ENCODE results near the gene CALD1.

CALD1 gene

GRCh38 chr7:134813663-134814396 is 34.4 kb downstream of the CALD1 start:
- no peak for DNase-seq (ENCODE audit: low spot score in 2 of 2)
- no peaks in the 10 kb centered on the region for H3K9me3 ChIP-seq
- no peaks in the 10 kb centered on the region; the same call in 1 of the 2 replicates for H3K36me3 ChIP-seq (replicated peaks)
- no peaks in the 10 kb centered on the region for H3K27me3 ChIP-seq (ENCODE audit: low read depth)
- in situ Hi-C loops (cut with MboI; ENCODE audit: low sequenced_read_pairs): no loop called here
- H3K4me1 ChIP-seq: no peaks in the 10 kb centered on the region; the same call in none of the 2 replicates
- no peak overlapping the region for H3K4me3 ChIP-seq

DNA sequence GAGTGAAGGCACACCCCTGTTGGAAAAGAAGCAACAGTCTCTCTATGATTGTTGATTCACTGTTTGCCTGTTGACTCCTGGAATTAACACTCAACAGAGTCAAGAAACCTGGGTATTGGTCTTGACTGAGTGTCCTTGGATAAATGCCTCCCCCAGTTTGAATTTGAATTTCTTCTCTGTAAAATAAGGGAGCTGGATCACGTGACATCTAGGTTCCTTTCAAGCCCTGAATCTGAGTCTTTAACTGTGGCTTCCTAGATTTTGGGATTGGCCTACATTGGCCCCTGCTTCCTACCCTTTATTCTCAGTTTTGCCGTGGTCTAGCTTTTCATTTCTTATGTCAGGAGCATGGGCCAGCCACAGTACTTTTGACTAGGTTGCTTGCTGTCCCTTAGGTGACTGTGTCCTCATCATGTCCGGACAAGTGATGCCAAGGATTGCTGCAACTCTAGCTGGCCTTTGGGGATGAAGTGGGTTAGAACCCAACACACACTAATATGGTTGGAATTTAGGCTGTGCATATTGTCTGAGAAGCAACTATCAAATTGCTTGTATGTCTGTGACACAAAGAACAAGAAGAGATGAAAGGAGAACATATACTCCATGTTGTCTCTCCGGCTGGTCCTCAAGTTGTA is 35.4 kb downstream of the CALD1 start:
- DNase-seq (ENCODE audit: low spot score in 2 of 2): no peak
- in situ Hi-C loops (cut with MboI; ENCODE audit: low sequenced_read_pairs): no loop called here
- H3K4me1 ChIP-seq: no peaks in the 10 kb centered on the region; the same call in 1 of the 2 replicates
- no peaks in the 10 kb centered on the region for H3K27me3 ChIP-seq (ENCODE audit: low read depth)
- H3K36me3 ChIP-seq (replicated peaks): no peaks in the 10 kb centered on the region; the same call in 1 of the 2 replicates
- H3K4me3 ChIP-seq: no peak overlapping the region
- H3K9me3 ChIP-seq: no peaks in the 10 kb centered on the region

DNA sequence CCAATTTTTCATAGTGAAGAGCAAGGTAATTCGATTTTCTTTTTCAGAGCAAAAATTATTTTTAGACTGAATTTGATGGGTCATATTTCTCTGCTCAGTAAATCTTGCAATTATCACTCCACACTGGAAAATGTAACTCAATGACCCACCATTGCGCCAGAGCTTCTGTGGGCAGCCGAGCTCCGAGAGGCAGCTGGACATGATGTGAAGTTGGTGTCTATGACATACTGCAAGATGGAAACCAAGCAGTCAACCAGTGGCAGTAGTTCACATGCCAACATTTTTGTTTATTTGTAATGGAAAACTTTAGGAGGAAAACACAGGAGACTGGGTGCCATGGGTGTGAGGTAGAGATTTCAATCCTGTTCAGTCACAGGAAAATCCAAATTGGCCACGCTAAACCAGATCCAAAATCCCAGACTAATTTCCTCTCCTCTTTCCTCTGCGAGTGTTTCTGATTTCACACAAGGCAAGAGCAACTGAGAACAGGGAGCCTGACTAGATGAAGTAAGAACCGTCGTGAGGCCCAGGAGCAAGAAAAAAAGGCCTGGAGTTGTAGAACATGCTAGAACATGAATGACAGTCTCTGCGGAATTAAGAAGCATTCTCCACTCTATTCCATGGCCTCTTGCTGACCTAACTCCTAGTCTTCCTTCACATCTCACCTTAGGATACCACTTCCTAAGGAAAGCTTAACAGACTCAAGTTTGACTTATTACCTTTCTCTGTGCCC is 39.3 kb downstream of the CALD1 start:
- Histone ChIP-seq H3K4me3 (no peak overlapping the region), H3K36me3 (replicated peaks) (no peaks in the 10 kb centered on the region), H3K9me3 (no peaks in the 10 kb centered on the region), H3K4me1 (peaks cover 6% of the 10 kb centered on the region), H3K27me3 (ENCODE audit: low read depth) (no peaks in the 10 kb centered on the region)
- in situ Hi-C loops (cut with MboI; ENCODE audit: low sequenced_read_pairs): no loop called here
- DNase-seq (ENCODE audit: low spot score in 2 of 2): no peak

- DNase-seq (ENCODE audit: low spot score in 2 of 2): no peak
- Histone ChIP-seq H3K27me3 (ENCODE audit: low read depth) (no peaks in the 10 kb centered on the region), H3K4me3 (no peak overlapping the region), H3K9me3 (no peaks in the 10 kb centered on the region), H3K4me1 (peaks cover 8% of the 10 kb centered on the region), H3K36me3 (replicated peaks) (no peaks in the 10 kb centered on the region)
- in situ Hi-C loops (cut with MboI; ENCODE audit: low sequenced_read_pairs): no loop called here
Measured at GRCh38 chr7:134819401-134819800, 40.0 kb downstream of the CALD1 start.

DNA sequence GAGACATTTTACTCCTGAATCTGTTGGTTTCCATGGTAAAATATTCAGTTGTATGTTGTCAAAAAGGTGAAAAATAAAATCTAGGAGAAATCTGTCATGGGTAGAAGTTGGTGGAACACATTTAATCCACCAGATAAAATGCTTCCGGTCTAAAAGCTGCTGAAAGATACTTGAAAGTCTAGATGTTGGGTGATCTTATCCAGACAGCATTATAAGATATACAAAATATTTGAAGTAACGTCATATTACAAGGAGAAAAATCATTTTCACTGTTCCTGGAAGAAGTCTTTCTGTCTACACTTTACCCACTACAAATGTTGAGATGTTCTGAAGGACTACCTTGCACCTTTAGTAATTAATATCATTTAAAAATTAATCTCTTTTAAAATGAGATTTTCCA is 40.9 kb downstream of the CALD1 start:
- Histone ChIP-seq H3K9me3 (no peaks in the 10 kb centered on the region), H3K27me3 (ENCODE audit: low read depth) (no peaks in the 10 kb centered on the region), H3K36me3 (replicated peaks) (no peaks in the 10 kb centered on the region), H3K4me3 (no peak overlapping the region), H3K4me1 (peaks cover 8% of the 10 kb centered on the region)
- no peak for DNase-seq (ENCODE audit: low spot score in 2 of 2)
- in situ Hi-C loops (cut with MboI; ENCODE audit: low sequenced_read_pairs): no loop called here

GRCh38 chr7:134820778-134821177 is 41.3 kb downstream of the CALD1 start:
- no peak for DNase-seq (ENCODE audit: low spot score in 2 of 2)
- H3K4me3 ChIP-seq: no peak overlapping the region
- no peaks in the 10 kb centered on the region for H3K36me3 ChIP-seq (replicated peaks)
- in situ Hi-C loops (cut with MboI; ENCODE audit: low sequenced_read_pairs): no loop called here
- H3K27me3 ChIP-seq (ENCODE audit: low read depth): no peaks in the 10 kb centered on the region
- no peaks in the 10 kb centered on the region for H3K9me3 ChIP-seq
- peaks cover 8% of the 10 kb centered on the region for H3K4me1 ChIP-seq

GRCh38 chr7:134823400-134823799 is 44.0 kb downstream of the CALD1 start:
- no peak for DNase-seq (ENCODE audit: low spot score in 2 of 2)
- Histone ChIP-seq H3K4me1 (peaks cover 8% of the 10 kb centered on the region), H3K27me3 (ENCODE audit: low read depth) (no peaks in the 10 kb centered on the region), H3K4me3 (no peak overlapping the region), H3K9me3 (no peaks in the 10 kb centered on the region), H3K36me3 (replicated peaks) (no peaks in the 10 kb centered on the region)
- in situ Hi-C loops (cut with MboI; ENCODE audit: low sequenced_read_pairs): no loop called here

DNA sequence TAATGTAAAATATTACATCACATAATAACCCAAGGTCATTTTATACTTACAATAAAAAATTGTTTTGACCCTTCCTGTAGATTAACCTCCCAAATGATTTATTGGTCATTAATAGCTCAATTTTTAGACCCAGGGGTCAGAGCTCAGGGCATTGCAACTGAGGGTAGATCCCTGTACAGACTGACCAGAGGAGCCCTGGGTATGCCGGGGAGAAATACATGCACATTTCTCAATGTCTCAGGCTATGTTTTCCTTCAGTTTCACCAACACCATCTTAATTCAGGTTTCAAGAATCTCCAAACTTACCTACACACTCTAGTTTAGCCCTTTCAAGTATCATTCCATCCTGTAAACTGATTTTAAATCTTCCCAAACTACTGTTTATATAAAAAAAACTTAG is 46.2 kb downstream of the CALD1 start:
- H3K36me3 ChIP-seq (replicated peaks): no peaks in the 10 kb centered on the region
- in situ Hi-C loops (cut with MboI; ENCODE audit: low sequenced_read_pairs): no loop called here
- H3K27me3 ChIP-seq (ENCODE audit: low read depth): no peaks in the 10 kb centered on the region
- H3K4me3 ChIP-seq: no peak overlapping the region
- H3K9me3 ChIP-seq: no peaks in the 10 kb centered on the region
- H3K4me1 ChIP-seq: peaks cover 8% of the 10 kb centered on the region
- DNase-seq (ENCODE audit: low spot score in 2 of 2): no peak

GRCh38 chr7:134826105-134826504 is 46.7 kb downstream of the CALD1 start:
- no peak overlapping the region for H3K4me3 ChIP-seq
- no peaks in the 10 kb centered on the region for H3K9me3 ChIP-seq
- DNase-seq (ENCODE audit: low spot score in 2 of 2): no peak
- H3K36me3 ChIP-seq (replicated peaks): no peaks in the 10 kb centered on the region
- peaks cover 8% of the 10 kb centered on the region for H3K4me1 ChIP-seq
- H3K27me3 ChIP-seq (ENCODE audit: low read depth): no peaks in the 10 kb centered on the region
- in situ Hi-C loops (cut with MboI; ENCODE audit: low sequenced_read_pairs): no loop called here

- in situ Hi-C loops (cut with MboI; ENCODE audit: low sequenced_read_pairs): no loop called here
- Histone ChIP-seq H3K36me3 (replicated peaks) (no peaks in the 10 kb centered on the region), H3K9me3 (no peaks in the 10 kb centered on the region), H3K4me3 (no peak overlapping the region), H3K27me3 (ENCODE audit: low read depth) (no peaks in the 10 kb centered on the region), H3K4me1 (peaks cover 8% of the 10 kb centered on the region)
- DNase-seq (ENCODE audit: low spot score in 2 of 2): no peak
Measured at GRCh38 chr7:134827436-134827835, 48.0 kb downstream of the CALD1 start.

GRCh38 chr7:134827889-134828288 is 48.5 kb downstream of the CALD1 start:
- in situ Hi-C loops (cut with MboI; ENCODE audit: low sequenced_read_pairs): no loop called here
- Histone ChIP-seq H3K27me3 (ENCODE audit: low read depth) (no peaks in the 10 kb centered on the region), H3K4me3 (no peak overlapping the region), H3K36me3 (replicated peaks) (no peaks in the 10 kb centered on the region), H3K9me3 (no peaks in the 10 kb centered on the region), H3K4me1 (peaks cover 8% of the 10 kb centered on the region)
- no peak for DNase-seq (ENCODE audit: low spot score in 2 of 2)

- Histone ChIP-seq H3K27me3 (ENCODE audit: low read depth) (no peaks in the 10 kb centered on the region), H3K4me1 (peaks cover 6% of the 10 kb centered on the region), H3K36me3 (replicated peaks) (no peaks in the 10 kb centered on the region), H3K9me3 (no peaks in the 10 kb centered on the region), H3K4me3 (no peak overlapping the region)
- DNase-seq (ENCODE audit: low spot score in 2 of 2): no peak
- in situ Hi-C loops (cut with MboI; ENCODE audit: low sequenced_read_pairs): no loop called here
Measured at GRCh38 chr7:134828361-134828760, 48.9 kb downstream of the CALD1 start.

DNA sequence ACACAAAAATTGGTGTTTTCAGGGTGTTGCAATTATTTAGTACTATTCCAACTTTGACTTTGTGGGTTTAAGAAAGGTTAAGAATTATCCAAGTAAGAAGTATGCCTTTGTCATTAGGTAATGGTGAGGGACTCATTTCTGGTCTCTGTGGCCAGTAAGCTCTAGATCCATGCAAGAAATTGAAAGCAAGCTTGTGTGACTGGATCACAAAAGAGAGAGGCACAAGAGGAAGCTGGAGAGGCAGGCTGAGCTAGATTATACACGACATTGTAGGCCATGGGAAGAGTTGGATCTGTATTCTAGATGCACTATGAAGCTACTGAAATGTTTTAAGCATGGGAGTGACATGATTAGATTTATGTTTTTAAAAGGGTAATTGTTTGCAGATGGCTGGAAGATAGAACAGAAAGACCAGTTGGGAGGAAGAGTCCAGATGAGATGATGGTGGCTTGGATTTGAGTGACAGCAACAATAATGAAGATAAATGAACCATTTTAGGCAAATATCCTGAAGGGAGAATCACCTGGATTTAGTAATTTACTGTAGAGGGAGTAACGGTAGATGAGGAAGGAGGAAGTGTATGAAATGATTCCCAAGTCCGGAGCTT is 50.0 kb downstream of the CALD1 start:
- no peaks in the 10 kb centered on the region for H3K9me3 ChIP-seq

DNA sequence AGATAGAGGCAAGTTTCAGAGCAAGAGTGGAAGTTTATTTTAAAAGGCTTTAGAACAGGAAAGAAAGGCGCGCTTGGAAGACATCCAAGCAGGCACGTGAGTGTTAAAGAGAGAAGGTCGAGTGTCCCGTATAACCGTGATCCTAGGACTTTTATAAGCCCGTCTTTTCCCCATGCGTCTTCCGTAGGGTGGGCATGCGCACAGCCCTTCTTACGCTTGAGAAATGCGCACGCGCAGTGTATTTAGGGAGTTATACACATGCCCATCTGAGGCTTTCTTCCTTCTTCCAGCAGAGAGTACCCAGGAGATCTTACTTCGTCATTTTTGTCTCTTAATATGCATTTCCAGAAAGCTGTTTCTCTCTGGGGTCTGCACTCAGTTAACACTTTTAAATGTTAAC is 52.4 kb downstream of the CALD1 start:
- Histone ChIP-seq H3K36me3 (replicated peaks) (no peaks in the 10 kb centered on the region), H3K4me3 (no peak overlapping the region), H3K9me3 (no peaks in the 10 kb centered on the region), H3K27me3 (ENCODE audit: low read depth) (no peaks in the 10 kb centered on the region), H3K4me1 (no peaks in the 10 kb centered on the region)
- DNase-seq (ENCODE audit: low spot score in 2 of 2): no peak
- in situ Hi-C loops (cut with MboI; ENCODE audit: low sequenced_read_pairs): no loop called here

More for the DNA sequence above, 50.0 kb downstream of the CALD1 start:
- in situ Hi-C loops (cut with MboI; ENCODE audit: low sequenced_read_pairs): no loop called here
- Histone ChIP-seq H3K4me1 (no peaks in the 10 kb centered on the region), H3K36me3 (replicated peaks) (no peaks in the 10 kb centered on the region), H3K4me3 (no peak overlapping the region), H3K27me3 (ENCODE audit: low read depth) (no peaks in the 10 kb centered on the region)
- no peak for DNase-seq (ENCODE audit: low spot score in 2 of 2)

Measured in HAP-1 (cell line).